Breast epithelium (tissue), 4 donors: ENCODE data around the gene ARHGAP20. TPM values are rescaled to one million over a fixed set of nuclear protein-coding genes. Genes with fewer than 3 reads are reported as not detected.

ENCODE experiments used
- DNase-seq, 2 donors: peaks; one replicate each; pipeline ENCODE4 v3.0.0-alpha.2; 2019; ENCODE audit warnings: low spot score in 2 of 2
- H3K27ac ChIP-seq, 2 donors: fragments of 200-600 bp; sonication (generic) in 1 of 2; one replicate each; pipeline ENCODE4 v1.5.1; 2016 to 2019; ENCODE audit warnings: mild to moderate bottlenecking in 1 of 2
- H3K27me3 ChIP-seq, 2 donors: fragments of 200-600 bp; sonication (generic) in 1 of 2; one replicate each; pipeline versions ENCODE4 v1.5.1 to v1.6.0; 2017 to 2019; ENCODE audit warnings: control low read depth in 1 of 2, mild to moderate bottlenecking in 1 of 2
- H3K36me3 ChIP-seq: fragments of 200-600 bp; one replicate; pipeline ENCODE4 v1.5.1; 2019
- H3K4me1 ChIP-seq, 2 donors: fragments of 200-600 bp; sonication (generic); one replicate each; pipeline ENCODE4 v1.5.1; 2016 to 2019; ENCODE audit warnings: control low read depth in 1 of 2
- H3K4me3 ChIP-seq, 3 donors: fragments of 200-600 bp; sonication (generic); 1 replicate in 2 of 3; 2 replicates in 1 of 3; pipeline ENCODE4 v1.5.1; 2016 to 2019; ENCODE audit warnings: mild to moderate bottlenecking in 3 of 3, moderate library complexity in 2 of 3
- H3K9me3 ChIP-seq, 2 donors: fragments of 200-600 bp; sonication (generic) in 1 of 2; one replicate each; pipeline ENCODE4 v1.5.1; 2016 to 2019; ENCODE audit warnings: control low read depth in 1 of 2
- CTCF ChIP-seq, 3 donors: fragments of 450-650 bp; IDR thresholded peaks; one replicate each; pipeline ENCODE4 v1.5.1; 2016 to 2017; ENCODE audit warnings: antibody characterized with exemption in 3 of 3, mild to moderate bottlenecking in 3 of 3, moderate library complexity in 3 of 3
- POLR2A ChIP-seq: fragments of 450-650 bp; IDR thresholded peaks from one replicate; pipeline ENCODE4 v1.6.1; 2016; ENCODE audit warnings: antibody characterized with exemption, mild to moderate bottlenecking, moderate library complexity
- POLR2AphosphoS5 ChIP-seq, 3 donors: sonication (generic); formaldehyde crosslinking; IDR thresholded peaks; one replicate each; pipeline ENCODE4 v1.6.1; 2017; ENCODE audit warnings: antibody characterized with exemption in 3 of 3
- intact Hi-C: fragments of 100-400 bp; cut with DNase I; formaldehyde crosslinking; loops from one replicate; pipeline ENCODE4 v1.15.1; 2023; ENCODE audit warnings: low total_unique reads
- total RNA-seq, 3 donors: library from RNA; depleted of rRNA; stranded (reverse); fragments of >200 nt; gene quantifications; one replicate each; pipeline ENCODE4 v1.1.0, GENCODE V29; 2016

ARHGAP20 gene
- total RNA-seq, 3 donors from 2014 or later = 5.4 to 34.6 (median 11.8) TPM

- Histone ChIP-seq H3K4me1 (no peaks in the 10 kb centered on the region), H3K27ac (no peak overlapping the region), H3K4me3 (no peak overlapping the region), H3K36me3 (no peaks in the 10 kb centered on the region), H3K27me3 (no peaks in the 10 kb centered on the region), H3K9me3 (no peaks in the 10 kb centered on the region)
- TF ChIP-seq POLR2AphosphoS5 (IDR thresholded peaks at IDR 0.05) (no peak), CTCF (IDR thresholded peaks at IDR 0.05) (no peak), POLR2A (no peak)
- intact Hi-C loops = loop anchor here (10.0 kb wide), 1 partner anchor 102 kb away; no protein-coding TSS in a partner anchor
- no peak for DNase-seq
Measured at GRCh38 chr11:110606415-110606814, 105.8 kb downstream of the ARHGAP20 start.

GRCh38 chr11:110601936-110602335 lies 110.3 kb downstream of the ARHGAP20 start:
- no peak for TF ChIP-seq POLR2A
- no peak for TF ChIP-seq CTCF (IDR thresholded peaks at IDR 0.05)
- TF ChIP-seq POLR2AphosphoS5 (IDR thresholded peaks at IDR 0.05) = no peak
- intact Hi-C loops = loop anchor here (10.0 kb wide), 1 partner anchor 97 kb away; no protein-coding TSS in a partner anchor
- H3K4me1 ChIP-seq = no peaks in the 10 kb centered on the region
- no peaks in the 10 kb centered on the region for H3K27me3 ChIP-seq
- peaks cover 3 to 8% of the 10 kb centered on the region in 2 donors for H3K9me3 ChIP-seq
- DNase-seq = no peak
- no peaks in the 10 kb centered on the region for H3K36me3 ChIP-seq
- H3K27ac ChIP-seq = no peak overlapping the region
- no peak overlapping the region for H3K4me3 ChIP-seq

GRCh38 chr11:110600322-110600721 lies 111.9 kb downstream of the ARHGAP20 start:
- no peak for DNase-seq
- intact Hi-C loops = loop anchor here (10.0 kb wide), 1 partner anchor 96 kb away; no protein-coding TSS in a partner anchor
- Histone ChIP-seq H3K4me1 (no peaks in the 10 kb centered on the region), H3K9me3 (peaks cover 3 to 8% of the 10 kb centered on the region in 2 donors), H3K27me3 (no peaks in the 10 kb centered on the region), H3K4me3 (no peak overlapping the region), H3K27ac (no peak overlapping the region), H3K36me3 (no peaks in the 10 kb centered on the region)
- TF ChIP-seq POLR2A (no peak), POLR2AphosphoS5 (IDR thresholded peaks at IDR 0.05) (no peak), CTCF (IDR thresholded peaks at IDR 0.05) (no peak)

- Histone ChIP-seq H3K9me3 (peaks cover 3 to 8% of the 10 kb centered on the region in 2 donors), H3K4me3 (no peak overlapping the region), H3K4me1 (no peaks in the 10 kb centered on the region), H3K27me3 (no peaks in the 10 kb centered on the region), H3K36me3 (no peaks in the 10 kb centered on the region), H3K27ac (no peak overlapping the region)
- TF ChIP-seq POLR2AphosphoS5 (IDR thresholded peaks at IDR 0.05) (no peak), CTCF (IDR thresholded peaks at IDR 0.05) (no peak), POLR2A (no peak)
- intact Hi-C loops = no loop called here
- DNase-seq = no peak
Measured at GRCh38 chr11:110599207-110599606, 113.0 kb downstream of the ARHGAP20 start.

GRCh38 chr11:110598725-110599124 lies 113.5 kb downstream of the ARHGAP20 start:
- H3K27me3 ChIP-seq = no peaks in the 10 kb centered on the region
- H3K4me3 ChIP-seq = no peak overlapping the region
- intact Hi-C loops = no loop called here
- H3K4me1 ChIP-seq = no peaks in the 10 kb centered on the region
- no peaks in the 10 kb centered on the region for H3K36me3 ChIP-seq
- no peak overlapping the region for H3K27ac ChIP-seq
- no peak for DNase-seq
- H3K9me3 ChIP-seq = peaks cover 3 to 8% of the 10 kb centered on the region in 2 donors
- TF ChIP-seq POLR2AphosphoS5 (IDR thresholded peaks at IDR 0.05) (no peak), POLR2A (no peak), CTCF (IDR thresholded peaks at IDR 0.05) (no peak)
